ENCODE results near the gene CLMN.

GRCh38 chr14:95270203-95270602, 49.5 kb downstream of the CLMN start:
- TF ChIP-seq POLR2A (IDR thresholded peaks at IDR 0.05) (no peak), CTCF (IDR thresholded peaks at IDR 0.05) (no peak)

All from prostate gland (tissue), 2 donors.